NCI-H2196 treated with DMSO at 0.1 percent for 48 hours (cell line): ENCODE data around the gene CORO7.

Experiments used
- DNase-seq: peaks from one replicate; lab custom pipeline; 2025; ENCODE audit not compliant: unreplicated experiment; lab: John Stamatoyannopoulos, UW

CORO7 gene

GRCh38 chr16:4385066-4385788 is 31.2 kb downstream of the CORO7 start:
- no peak for DNase-seq

- no peak for DNase-seq
These were observed 31.9 kb downstream of the CORO7 start for GRCh38 chr16:4384509-4384942.

- DNase-seq: no peak
These were observed 32.6 kb downstream of the CORO7 start for GRCh38 chr16:4383591-4384444.

GRCh38 chr16:4382795-4383357 is 33.5 kb downstream of the CORO7 start:
- no peak for DNase-seq

- DNase-seq: no peak
These were observed 34.2 kb downstream of the CORO7 start for GRCh38 chr16:4381935-4382794.

GRCh38 chr16:4381072-4381934 is 35.1 kb downstream of the CORO7 start:
- no peak for DNase-seq

GRCh38 chr16:4380119-4381063 is 36.0 kb downstream of the CORO7 start:
- DNase-seq: no peak

GRCh38 chr16:4378999-4379690 is 37.3 kb downstream of the CORO7 start:
- DNase-seq: no peak

GRCh38 chr16:4378161-4378666 is 38.2 kb downstream of the CORO7 start:
- no peak for DNase-seq

- no peak for DNase-seq
These were observed 38.7 kb downstream of the CORO7 start for GRCh38 chr16:4377573-4378154.

- no peak for DNase-seq
These were observed 39.4 kb downstream of the CORO7 start for GRCh38 chr16:4376893-4377572.

GRCh38 chr16:4376126-4376892 is 40.1 kb downstream of the CORO7 start:
- DNase-seq: no peak

GRCh38 chr16:4375717-4376116 is 40.7 kb downstream of the CORO7 start:
- DNase-seq: no peak

- no peak for DNase-seq
These were observed 42.3 kb downstream of the CORO7 start for GRCh38 chr16:4373909-4374742.

- DNase-seq: peak; percentile 34
These were observed 43.0 kb downstream of the CORO7 start for GRCh38 chr16:4373356-4373908.
